Bronchial epithelial cell (primary cell): ENCODE data around the gene SYPL1. TPM values are rescaled to one million over a fixed set of nuclear protein-coding genes. Genes with fewer than 3 reads are reported as not detected.

Source experiments
- DNase-seq: peaks from one replicate; pipeline ENCODE4 v3.0.0-alpha.2; 2010; ENCODE audit warnings: low read depth
- FAIRE-seq: peaks from 2 replicates; lab custom pipeline; 2011; peaks lifted over from hg19 to GRCh38; lab: Jason Lieb, UNC
- H3K27me3 ChIP-seq: 2 replicates; pipeline ENCODE4 v1.5.1; 2011; ENCODE audit warnings: low read length; ENCODE audit not compliant: control insufficient read depth, insufficient read depth
- H3K36me3 ChIP-seq: 2 replicates; pipeline ENCODE4 v1.5.1; 2011; ENCODE audit warnings: low read length; ENCODE audit not compliant: control insufficient read depth, insufficient read depth
- H3K4me3 ChIP-seq: 2 replicates; pipeline ENCODE4 v1.5.1; 2011; ENCODE audit warnings: mild to moderate bottlenecking, low read depth, low read length, control low read depth
- CTCF ChIP-seq: IDR thresholded peaks from 2 replicates; pipeline ENCODE4 v1.5.1; 2011; ENCODE audit warnings: mild to moderate bottlenecking, moderate library complexity, low read length, control low read depth, inconsistent platforms; ENCODE audit not compliant: insufficient read depth, severe bottlenecking
- total RNA-seq: library from RNA; depleted of rRNA; stranded (reverse); fragments of >200 nt; gene quantifications from 2 replicates; pipeline ENCODE4 v1.2.1, GENCODE V29; 2014

Gene SYPL1
- total RNA-seq, 1 donor from 2014 or later, result 74.8 TPM

GRCh38 chr7:106050746-106051117 is 61.4 kb downstream of the SYPL1 start:
- DNase-seq (peak; percentile 80), FAIRE-seq (no peak)
- Histone ChIP-seq H3K36me3 (no peaks in the 10 kb centered on the region), H3K4me3 (no peak overlapping the region), H3K27me3 (no peaks in the 10 kb centered on the region)
- TF ChIP-seq CTCF, result no peak

GRCh38 chr7:106050002-106050745 is 61.9 kb downstream of the SYPL1 start:
- Histone ChIP-seq H3K4me3 (no peak overlapping the region), H3K27me3 (no peaks in the 10 kb centered on the region), H3K36me3 (no peaks in the 10 kb centered on the region)
- DNase-seq (peak; percentile 82), FAIRE-seq (no peak)
- peak; percentile 55 for TF ChIP-seq CTCF

GRCh38 chr7:106049139-106049752 is 62.9 kb downstream of the SYPL1 start:
- no peak for TF ChIP-seq CTCF
- no peak for DNase-seq
- Histone ChIP-seq H3K4me3 (no peak overlapping the region), H3K27me3 (no peaks in the 10 kb centered on the region), H3K36me3 (no peaks in the 10 kb centered on the region)
- no peak for FAIRE-seq

- no peak for DNase-seq
- no peak for TF ChIP-seq CTCF
- no peak for FAIRE-seq
Observed at GRCh38 chr7:106048706-106049020, 63.4 kb downstream of the SYPL1 start.

GRCh38 chr7:106047818-106048705 is 64.0 kb downstream of the SYPL1 start:
- Histone ChIP-seq H3K4me3 (no peak overlapping the region), H3K36me3 (no peaks in the 10 kb centered on the region), H3K27me3 (no peaks in the 10 kb centered on the region)
- no peak for TF ChIP-seq CTCF
- FAIRE-seq (no peak), DNase-seq (peak; percentile 85)

More at GRCh38 chr7:106048706-106049020, 63.4 kb downstream of the SYPL1 start:
- Histone ChIP-seq H3K27me3 (no peaks in the 10 kb centered on the region), H3K4me3 (no peak overlapping the region), H3K36me3 (no peaks in the 10 kb centered on the region)
